GM12892 (cell line): ENCODE results near the gene PIGM.

Experiments
- DNase-seq: peaks from one replicate; pipeline ENCODE4 v3.0.0; 2011; ENCODE audit not compliant: insufficient read length
- FAIRE-seq: peaks from 2 replicates; lab custom pipeline; 2011; peaks lifted over from hg19 to GRCh38; lab: Jason Lieb, UNC
- POLR2A ChIP-seq: IDR thresholded peaks from 2 replicates; pipeline ENCODE4 v1.6.1; 2011; ENCODE audit warnings: low read depth, low read length, control low read depth
- POLR2AphosphoS5 ChIP-seq: IDR thresholded peaks from 2 replicates; pipeline ENCODE4 v1.6.1; 2011; ENCODE audit warnings: low read depth, low read length, control low read depth
- TAF1 ChIP-seq: IDR thresholded peaks from 2 replicates; pipeline ENCODE4 v1.6.1; 2011; ENCODE audit warnings: low read depth, mild to moderate bottlenecking, control low read depth, low read length, borderline replicate concordance

PIGM gene

DNA sequence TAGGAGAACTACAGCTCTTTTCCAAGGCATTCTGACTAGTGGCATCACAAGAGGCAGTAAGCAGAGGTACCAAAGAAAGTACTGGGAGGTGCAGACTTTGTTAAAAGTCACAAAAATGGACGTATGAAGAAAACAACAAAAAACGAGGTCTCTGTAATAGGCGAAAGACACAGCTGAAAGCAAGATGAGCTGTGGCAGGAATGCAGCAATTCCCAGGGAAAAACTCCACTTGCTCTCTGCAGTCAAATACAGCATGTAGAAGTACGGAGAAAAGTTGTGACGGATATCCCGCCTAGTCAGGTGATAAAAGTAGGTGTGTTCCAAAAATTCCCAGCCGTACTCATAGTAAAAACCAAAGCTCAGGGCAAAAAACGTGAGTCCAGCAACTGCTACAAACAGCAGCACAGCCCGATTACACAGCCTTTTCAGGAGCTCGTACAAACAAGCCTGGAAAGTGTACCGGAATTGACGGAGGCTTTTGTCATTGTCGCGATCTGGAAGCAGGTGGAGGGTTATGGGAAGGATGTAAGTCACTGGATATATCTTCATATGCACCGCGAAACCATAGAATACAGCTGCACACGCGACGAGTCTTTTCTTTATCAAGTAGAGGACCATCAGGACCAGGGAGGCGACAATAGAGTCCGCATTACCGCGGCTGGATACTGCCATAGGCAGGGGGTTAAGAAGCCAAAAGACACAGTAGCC lies 979 bp downstream of the PIGM start:
- DNase-seq, result no peak
- TF ChIP-seq TAF1, result no peak
- TF ChIP-seq POLR2AphosphoS5, result no peak
- TF ChIP-seq POLR2A, result no peak
- peak; percentile 67 for FAIRE-seq

DNA sequence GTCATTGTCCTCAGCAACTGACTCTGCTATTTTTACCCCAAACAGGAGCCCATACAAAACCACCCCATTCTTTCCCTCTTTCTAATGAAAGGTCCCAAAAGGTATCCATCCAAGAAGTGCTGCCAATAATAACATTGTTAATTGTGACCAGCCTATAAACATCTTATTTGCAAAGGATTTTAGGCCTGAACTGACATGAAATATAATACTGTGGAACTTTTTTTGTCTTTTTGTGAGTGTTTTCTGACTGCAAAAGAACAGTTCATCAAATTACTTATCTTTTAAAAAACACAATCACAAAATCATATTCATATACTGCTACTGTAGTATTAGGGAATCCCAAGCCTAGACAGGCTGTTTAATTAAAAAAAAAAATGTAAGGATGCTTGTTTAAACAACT lies 3.4 kb downstream of the PIGM start:
- FAIRE-seq, result no peak
- TF ChIP-seq POLR2A (no peak), TAF1 (no peak), POLR2AphosphoS5 (no peak)

DNA sequence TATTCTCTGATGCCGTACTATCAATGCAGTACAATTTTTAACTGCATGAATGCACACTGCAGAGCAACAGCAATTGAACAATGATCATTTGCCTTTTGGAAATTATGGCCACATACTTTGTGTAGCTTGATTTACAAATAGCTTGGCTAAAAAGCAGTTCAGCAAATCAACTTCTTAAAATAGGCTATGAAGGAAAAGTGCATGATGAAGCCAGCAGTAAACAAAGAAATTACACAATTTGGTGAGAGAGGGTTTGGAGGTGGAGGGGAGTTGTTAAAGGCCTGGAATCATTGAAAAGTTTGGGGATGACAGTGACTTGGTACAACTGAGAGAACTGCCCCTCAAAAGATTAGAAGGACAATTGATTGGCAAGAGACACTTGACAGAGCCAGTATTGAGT lies 6.5 kb downstream of the PIGM start:
- TF ChIP-seq POLR2A, result no peak
- no peak for TF ChIP-seq TAF1
- TF ChIP-seq POLR2AphosphoS5, result no peak
- DNase-seq, result no peak
- peak; percentile 30 for FAIRE-seq

More for the DNA sequence above, 3.4 kb downstream of the PIGM start:
- DNase-seq, result no peak

DNA sequence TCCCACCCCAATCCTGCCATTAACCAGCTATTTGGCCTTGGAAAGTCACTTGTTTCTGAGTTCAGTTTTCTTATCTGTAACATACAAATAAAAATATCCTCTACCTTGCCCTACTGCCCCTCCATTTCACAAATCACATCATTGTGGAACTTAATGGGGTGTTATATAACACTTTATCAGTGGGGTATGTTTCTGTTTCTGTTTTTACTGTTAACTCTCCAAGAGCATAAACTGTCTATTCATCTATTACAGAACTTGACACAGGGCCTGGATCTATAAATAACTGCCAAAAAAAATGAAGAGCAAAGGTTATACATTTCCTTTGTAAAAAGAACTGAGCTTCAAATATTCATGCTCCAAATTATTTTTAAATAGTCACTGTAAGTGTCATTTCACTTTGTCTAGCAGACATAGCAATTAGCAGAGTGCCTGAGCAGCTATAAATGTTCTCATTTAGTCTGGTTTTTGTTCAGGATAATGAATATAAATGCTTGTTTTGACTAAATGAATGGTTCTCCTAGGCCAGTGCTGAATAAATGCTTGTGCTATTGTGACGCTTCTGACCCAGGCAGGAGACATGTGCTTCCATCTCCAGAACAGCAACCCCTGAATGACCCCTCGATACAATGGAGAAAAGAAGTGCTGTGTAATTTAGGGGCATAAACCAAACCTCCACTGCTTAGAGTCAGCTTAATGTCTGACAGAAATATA lies 7.4 kb downstream of the PIGM start:
- DNase-seq, result no peak
- TF ChIP-seq POLR2A, result no peak
- no peak for TF ChIP-seq POLR2AphosphoS5
- TF ChIP-seq TAF1, result no peak
- FAIRE-seq, result peak; percentile 63

DNA sequence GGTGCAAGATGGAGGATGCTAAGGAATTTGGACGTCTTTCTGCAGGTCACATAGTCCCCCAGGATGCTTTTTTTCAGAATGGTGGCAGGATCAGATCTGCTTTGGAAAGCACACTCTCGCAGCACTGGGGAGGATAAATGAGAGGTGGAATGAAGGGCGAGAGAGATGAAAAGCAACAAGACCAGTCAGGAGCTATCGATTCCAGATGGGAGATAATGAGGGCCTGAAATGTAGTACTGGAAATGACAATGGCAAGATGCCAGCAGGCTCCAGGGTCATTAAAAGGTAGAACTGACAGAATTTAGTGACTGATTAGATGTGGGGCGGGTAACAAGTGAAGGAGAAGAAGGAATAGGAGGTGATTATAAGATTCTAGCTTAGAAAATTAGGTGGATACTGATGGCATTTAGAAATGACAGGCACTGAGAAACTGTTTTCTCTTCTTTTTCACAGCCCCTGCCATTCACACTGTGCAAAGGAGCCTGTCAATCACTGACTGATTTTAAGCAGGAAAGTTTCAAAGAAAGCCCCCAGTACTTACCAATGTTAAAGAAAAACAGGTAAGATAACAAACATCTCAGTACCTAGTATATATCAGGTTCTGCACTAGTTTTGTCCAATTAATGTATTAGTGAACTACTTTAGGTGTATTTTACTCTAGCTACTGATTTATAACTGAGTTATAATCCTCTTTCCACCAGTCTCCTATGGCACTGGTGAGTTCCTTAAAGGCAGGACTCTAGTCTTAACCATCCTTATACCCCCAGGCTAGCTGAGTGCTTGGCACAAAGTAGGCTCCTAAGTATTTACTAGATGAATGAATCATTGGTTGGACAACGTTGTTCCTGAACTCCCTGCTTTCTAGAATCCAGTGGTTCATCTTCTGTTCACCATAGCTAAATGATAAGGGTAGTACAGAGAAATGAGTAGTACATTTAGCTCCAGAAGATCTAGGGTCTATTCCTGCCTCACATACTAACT lies 9.2 kb downstream of the PIGM start:
- DNase-seq, result no peak
- TF ChIP-seq TAF1 (no peak), POLR2A (no peak), POLR2AphosphoS5 (no peak)
- no peak for FAIRE-seq

DNA sequence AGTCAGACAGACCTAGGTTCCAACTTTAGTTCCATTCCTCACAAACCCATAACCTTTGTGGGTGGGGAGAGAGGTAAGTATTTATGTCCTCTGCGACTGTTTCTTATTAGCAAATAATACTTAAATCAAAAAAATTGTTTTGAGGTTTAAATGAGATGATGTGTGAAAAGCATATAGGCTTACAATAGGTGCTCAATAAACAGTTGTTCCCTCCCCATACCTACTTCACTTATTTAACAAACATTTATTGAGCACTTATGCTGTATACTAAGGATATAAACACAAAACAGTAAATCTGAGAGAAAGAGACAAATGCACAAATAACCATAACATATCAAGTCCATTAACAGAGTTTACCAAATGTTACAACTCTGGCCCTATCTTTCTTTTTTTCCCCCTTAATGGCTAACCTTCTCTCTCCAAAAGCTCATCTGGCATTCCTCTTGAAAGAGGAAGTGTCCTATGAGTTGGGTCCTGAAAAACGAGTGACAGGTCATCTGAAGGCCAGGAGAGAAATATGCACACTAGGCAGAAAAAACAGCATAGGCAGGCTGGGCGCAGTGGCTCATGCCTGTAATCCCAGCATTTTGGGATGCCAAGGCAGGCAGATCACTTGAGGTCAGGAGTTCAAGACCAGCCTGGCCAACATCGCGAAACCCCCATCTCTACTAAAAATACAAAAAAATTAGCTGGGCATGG lies 10.3 kb downstream of the PIGM start:
- no peak for TF ChIP-seq POLR2A
- TF ChIP-seq POLR2AphosphoS5, result no peak
- TF ChIP-seq TAF1, result no peak
- no peak for FAIRE-seq
- DNase-seq, result no peak

DNA sequence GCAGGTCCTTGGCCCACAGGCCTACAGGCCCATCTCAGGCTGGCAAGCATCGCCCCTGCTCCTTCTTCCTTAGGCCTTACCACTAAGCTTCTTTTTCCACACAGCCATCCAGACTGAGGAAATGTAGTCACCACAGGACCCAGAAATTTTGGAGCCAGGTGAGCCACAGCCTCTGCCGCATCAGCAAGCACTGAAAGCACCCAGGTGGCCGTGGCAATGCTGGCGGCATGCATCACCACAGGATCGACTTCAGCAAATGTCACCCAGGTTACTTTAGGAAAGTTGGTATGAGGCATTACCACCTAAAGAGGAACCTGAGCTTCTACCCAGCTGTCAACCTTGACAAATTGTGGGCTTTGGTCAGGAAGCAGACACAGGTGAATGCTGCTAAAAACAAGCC lies 11.6 kb downstream of the PIGM start:
- TF ChIP-seq POLR2A, result no peak
- TF ChIP-seq TAF1, result no peak
- TF ChIP-seq POLR2AphosphoS5, result no peak
- DNase-seq, result no peak
- FAIRE-seq, result no peak

DNA sequence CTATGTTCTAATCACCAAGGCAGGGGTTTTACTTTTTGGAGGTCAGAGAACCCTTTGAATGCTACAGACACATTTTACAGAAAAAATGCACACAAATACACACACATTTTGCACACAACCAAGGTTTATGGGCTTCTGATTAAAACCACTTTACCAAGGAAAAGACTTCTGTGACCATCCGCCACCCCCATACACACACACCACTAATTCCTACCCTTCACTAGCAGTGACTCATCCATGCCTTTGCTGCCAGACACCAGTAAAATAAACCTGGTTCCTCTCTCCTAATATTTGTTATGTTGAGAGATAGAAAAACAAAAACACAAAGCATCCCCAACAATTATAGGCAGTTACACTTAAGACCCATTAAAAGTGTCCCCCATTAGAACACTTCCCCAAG lies 12.9 kb downstream of the PIGM start:
- DNase-seq (no peak), FAIRE-seq (no peak)
- TF ChIP-seq TAF1 (no peak), POLR2A (no peak), POLR2AphosphoS5 (no peak)

DNA sequence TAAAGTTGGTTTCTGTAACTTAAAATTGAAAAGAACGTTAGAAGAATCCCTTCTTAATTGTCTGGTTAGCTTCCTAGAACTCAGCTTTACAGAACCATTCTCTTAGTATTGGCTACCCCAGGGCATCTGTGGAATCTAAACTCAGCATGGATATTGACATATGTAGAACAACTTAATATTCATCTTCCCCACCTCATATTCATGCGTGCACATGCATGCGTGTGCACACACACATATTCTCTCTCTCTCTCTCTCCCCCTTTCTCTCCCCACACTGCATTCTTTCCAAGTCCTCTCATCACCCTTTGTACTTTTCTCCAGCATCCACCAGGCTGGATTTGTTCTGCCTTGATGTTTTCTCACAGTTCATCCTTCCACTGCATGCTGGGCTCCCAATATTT lies 13.4 kb downstream of the PIGM start:
- DNase-seq (no peak), FAIRE-seq (no peak)
- no peak for TF ChIP-seq POLR2AphosphoS5
- TF ChIP-seq POLR2A, result no peak
- TF ChIP-seq TAF1, result no peak

DNA sequence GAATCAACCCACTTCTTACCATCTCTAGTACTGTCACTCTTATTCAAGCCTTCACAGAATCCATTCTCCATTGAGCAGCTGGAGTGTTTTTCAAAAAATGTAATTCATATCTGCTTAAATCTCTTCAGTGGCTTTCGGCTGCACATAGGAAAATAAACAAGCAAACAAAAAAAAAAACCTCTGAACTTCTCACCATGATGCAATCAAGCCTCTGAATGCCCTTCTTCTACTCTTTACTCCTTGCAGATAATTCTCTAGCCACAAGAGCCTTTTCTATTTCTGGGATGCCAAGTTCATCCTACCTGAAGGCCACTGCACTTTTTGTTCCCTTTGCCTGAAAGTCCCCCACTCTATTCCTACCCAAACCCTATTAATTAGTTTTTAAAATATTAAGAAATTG lies 14.2 kb downstream of the PIGM start:
- DNase-seq (no peak), FAIRE-seq (no peak)
- no peak for TF ChIP-seq POLR2AphosphoS5
- TF ChIP-seq POLR2A, result no peak
- TF ChIP-seq TAF1, result no peak
